Measurements from ENCODE around the gene MED26.

The MED26 gene

DNA sequence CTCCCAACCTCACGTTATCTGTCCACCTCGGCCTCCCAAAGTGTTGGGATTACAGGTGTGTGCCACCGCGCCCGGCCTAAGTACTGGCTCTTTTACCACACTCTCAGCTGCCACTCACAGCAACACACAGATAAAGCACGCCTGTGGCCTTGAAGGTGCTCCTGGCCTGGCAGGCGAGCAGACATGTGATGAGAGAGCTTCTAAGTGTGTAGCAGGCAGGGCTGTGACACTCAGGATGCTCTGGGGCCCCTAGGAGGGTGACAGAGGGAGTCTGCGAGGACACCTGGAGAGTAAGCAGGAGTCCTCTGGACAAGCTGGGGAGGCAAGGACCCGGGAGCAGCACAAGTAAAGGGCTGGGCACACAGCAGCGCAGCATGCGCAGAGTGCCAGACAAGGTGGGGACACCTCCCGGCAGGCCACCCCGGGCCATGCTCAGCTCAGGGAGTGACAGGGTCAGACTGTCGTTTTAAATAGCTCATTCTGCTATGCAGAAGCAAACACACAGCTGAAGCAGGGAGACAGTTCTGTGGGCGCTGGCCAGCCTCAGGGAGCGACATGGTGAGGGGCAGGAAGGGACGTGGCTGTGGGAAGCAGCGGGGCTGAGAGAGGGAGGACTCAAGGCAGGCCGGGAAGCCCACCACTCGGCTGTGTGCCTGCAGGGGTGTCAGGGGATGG is 26.5 kb downstream of the MED26 start:
- in situ Hi-C loops (cut with HindIII; ENCODE audit: low pct_ligation_motif_present, low sequenced_read_pairs) = no loop called here
- TF ChIP-seq CTCF (IDR thresholded peaks at IDR 0.05; ENCODE audit: low read depth, low read length, missing control alignments) = no peak
- Histone ChIP-seq H3K4me3 (ENCODE audit: low read depth, low read length) (no peak overlapping the region), H3K27me3 (replicated peaks) (no peaks in the 10 kb centered on the region), H3K36me3 (replicated peaks) (no peaks in the 10 kb centered on the region), H3K27ac (no peak overlapping the region)
- no peak for DNase-seq

- in situ Hi-C loops (cut with HindIII; ENCODE audit: low pct_ligation_motif_present, low sequenced_read_pairs) = no loop called here
- no peak for DNase-seq
- no peak for TF ChIP-seq CTCF (IDR thresholded peaks at IDR 0.05; ENCODE audit: low read depth, low read length, missing control alignments)
These were observed 27.2 kb downstream of the MED26 start for GRCh38 chr19:16600824-16601223.

DNA sequence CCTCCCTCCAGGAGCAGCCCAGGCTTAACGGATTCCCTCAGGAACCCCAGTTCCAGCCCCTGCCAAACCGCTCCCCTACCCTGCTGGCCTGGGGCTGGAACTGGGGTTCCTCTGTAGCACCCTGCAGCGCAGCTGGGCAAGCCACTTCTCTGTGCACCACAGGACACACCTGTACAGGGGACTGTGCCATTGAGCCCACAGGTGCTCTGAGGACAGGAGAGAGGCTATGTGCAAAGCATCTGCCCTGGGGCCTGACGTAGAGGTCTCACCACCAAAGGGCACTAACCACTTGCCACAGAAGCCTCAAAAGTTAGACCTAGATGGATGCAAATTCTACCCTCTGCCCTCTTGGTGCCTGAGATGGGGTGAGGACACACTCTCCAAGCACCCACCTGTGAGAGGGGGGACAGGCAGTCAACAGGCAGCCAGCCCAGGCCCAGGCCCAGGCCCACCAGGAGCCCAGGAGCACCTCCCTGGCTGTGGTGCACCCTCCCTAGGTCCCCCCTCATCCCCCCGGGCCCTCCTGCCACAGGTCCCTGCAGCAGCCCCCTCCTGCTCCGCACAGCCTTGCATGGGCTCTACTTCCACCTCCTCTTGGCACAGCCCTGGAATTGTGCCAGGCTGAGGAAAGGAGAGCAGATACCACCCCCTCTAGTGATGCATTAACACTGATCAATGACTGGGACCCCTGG is 28.2 kb downstream of the MED26 start:
- TF ChIP-seq CTCF (IDR thresholded peaks at IDR 0.05; ENCODE audit: low read depth, low read length, missing control alignments) = no peak
- Histone ChIP-seq H3K27me3 (replicated peaks) (no peaks in the 10 kb centered on the region), H3K27ac (no peak overlapping the region), H3K36me3 (replicated peaks) (no peaks in the 10 kb centered on the region), H3K4me3 (ENCODE audit: low read depth, low read length) (no peak overlapping the region)
- DNase-seq = no peak
- in situ Hi-C loops (cut with HindIII; ENCODE audit: low pct_ligation_motif_present, low sequenced_read_pairs) = no loop called here

More at GRCh38 chr19:16600824-16601223, 27.2 kb downstream of the MED26 start:
- H3K27me3 ChIP-seq (replicated peaks) = no peaks in the 10 kb centered on the region
- no peak overlapping the region for H3K27ac ChIP-seq
- no peak overlapping the region for H3K4me3 ChIP-seq (ENCODE audit: low read depth, low read length)
- H3K36me3 ChIP-seq (replicated peaks) = no peaks in the 10 kb centered on the region

GRCh38 chr19:16598848-16599247 is 29.2 kb downstream of the MED26 start:
- Histone ChIP-seq H3K27ac (no peak overlapping the region), H3K36me3 (replicated peaks) (no peaks in the 10 kb centered on the region), H3K4me3 (ENCODE audit: low read depth, low read length) (no peak overlapping the region), H3K27me3 (replicated peaks) (no peaks in the 10 kb centered on the region)
- DNase-seq = no peak
- TF ChIP-seq CTCF (IDR thresholded peaks at IDR 0.05; ENCODE audit: low read depth, low read length, missing control alignments) = no peak
- in situ Hi-C loops (cut with HindIII; ENCODE audit: low pct_ligation_motif_present, low sequenced_read_pairs) = no loop called here

DNA sequence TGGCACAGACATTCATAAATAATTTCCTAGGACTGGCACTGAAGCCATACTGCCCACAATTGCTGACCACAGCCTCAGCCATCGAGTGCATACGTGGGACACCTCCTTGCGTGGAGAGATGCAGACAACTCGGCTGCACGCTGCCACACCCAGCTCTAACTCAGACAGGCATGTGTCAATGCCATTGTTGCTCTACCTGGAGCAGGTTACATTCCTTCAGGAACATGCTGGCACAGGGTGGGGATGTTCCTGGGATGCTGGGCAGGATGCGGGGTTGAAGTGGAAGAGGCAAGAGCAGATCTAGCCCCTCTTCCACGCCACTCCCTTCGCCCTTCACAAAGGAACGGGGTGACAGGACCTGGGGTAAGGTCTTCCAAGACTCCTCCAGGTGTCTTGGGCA is 31.6 kb downstream of the MED26 start:
- H3K27me3 ChIP-seq (replicated peaks) = no peaks in the 10 kb centered on the region
- in situ Hi-C loops (cut with HindIII; ENCODE audit: low pct_ligation_motif_present, low sequenced_read_pairs) = no loop called here
- no peak for TF ChIP-seq CTCF (IDR thresholded peaks at IDR 0.05; ENCODE audit: low read depth, low read length, missing control alignments)
- no peaks in the 10 kb centered on the region for H3K36me3 ChIP-seq (replicated peaks)
- H3K27ac ChIP-seq = no peak overlapping the region
- no peak overlapping the region for H3K4me3 ChIP-seq (ENCODE audit: low read depth, low read length)
- no peak for DNase-seq

All from brain microvascular endothelial cell (primary cell).